K562 (cell line): ENCODE measurements around the gene ZMYND8. TPM values are rescaled to one million over a fixed set of nuclear protein-coding genes. Genes with fewer than 3 reads are reported as not detected.
A peak's percentile ranks its signal among the peaks of the same experiment; 100 is the strongest.

Source experiments
- ATAC-seq: fragments of 200-7000 bp; cut with Tn5 transposase; 3 replicates; pipeline ENCODE4 v1.9.1; 2020; ENCODE audit warnings: moderate library complexity
- BruUV-seq: library from RNA; stranded (reverse); fragments of 400-500 nt; replicated peaks from 2 replicates; lab custom pipeline; 2021; lab: Mats Ljungman, UMichigan
- CTCF ChIA-PET: fragments of 300-600 bp; formaldehyde crosslinking; extraction: SDS; loops from one replicate; lab custom pipeline; 2021; ENCODE audit warnings: low intra/inter-chr PET ratio; lab: Yijun Ruan, JAX
- POLR2A ChIA-PET: fragments of 300-600, 350-650 bp; sonication (Branson Sonifier 250); formaldehyde crosslinking; extraction: SDS; loops from one replicate; lab custom pipeline; 2021; ENCODE audit warnings: antibody characterized with exemption, inconsistent platforms; lab: Yijun Ruan, JAX
- DNase-seq, 4 experiments: peaks; one replicate each; pipeline versions ENCODE4 v3.0.0 to v3.0.0-alpha.2; 2011 to 2018; ENCODE audit warnings: low spot score in 3 of 4, mixed read lengths in 3 of 4; ENCODE audit errors: extremely low read depth in 1 of 4
- FAIRE-seq: peaks from 2 replicates; lab custom pipeline; 2011; peaks lifted over from hg19 to GRCh38; lab: Jason Lieb, UNC
- H2AFZ ChIP-seq: 2 replicates; pipeline ENCODE4 v1.6.0; 2011; ENCODE audit warnings: low read depth, low read length, control low read depth, inconsistent platforms
- H3K27ac ChIP-seq: fragments of 200-600 bp; 3 replicates; pipeline ENCODE4 v1.8.0; 2011; ENCODE audit warnings: low read depth, mild to moderate bottlenecking, control low read depth, inconsistent platforms, low read length, moderate library complexity, mixed read lengths; ENCODE audit errors: extremely low read depth
- H3K27me3 ChIP-seq, 2 experiments: fragments of 300-600 bp in 1 of 2; 2 replicates in 1 of 2; 3 replicates in 1 of 2; pipeline versions ENCODE4 v1.6.0 to v1.8.0; 2011; ENCODE audit warnings: inconsistent platforms in 2 of 2, low read length in 2 of 2, mild to moderate bottlenecking in 1 of 2, mixed read lengths in 1 of 2, moderate library complexity in 1 of 2; ENCODE audit not compliant: control insufficient read depth in 2 of 2, insufficient read depth in 2 of 2
- H3K36me3 ChIP-seq: fragments of 300-600 bp; 3 replicates; pipeline ENCODE4 v1.8.0; 2011; ENCODE audit warnings: mild to moderate bottlenecking, low read length, inconsistent platforms; ENCODE audit not compliant: control insufficient read depth, insufficient read depth
- H3K4me1 ChIP-seq, 2 experiments: fragments of 200-600 bp in 1 of 2; replicated peaks in 1 of 2; 2 replicates in 1 of 2; 3 replicates in 1 of 2; pipeline versions ENCODE4 v1.5.1 to v1.8.0; 2011; ENCODE audit warnings: inconsistent platforms in 2 of 2, low read length in 2 of 2, mild to moderate bottlenecking in 1 of 2, mixed read lengths in 1 of 2, moderate library complexity in 1 of 2; ENCODE audit not compliant: control insufficient read depth in 2 of 2, insufficient read depth in 2 of 2
- H3K4me2 ChIP-seq: 2 replicates; pipeline ENCODE4 v1.6.1; 2011; ENCODE audit warnings: low read length, control low read depth, inconsistent platforms, mixed read lengths; ENCODE audit not compliant: insufficient read depth
- H3K4me3 ChIP-seq: fragments of 200-600 bp; sonication (generic), shearing (Covaris generic); 2 replicates; pipeline ENCODE4 v1.5.1; 2016; ENCODE audit warnings: control low read depth, inconsistent platforms
- H3K79me2 ChIP-seq: fragments of 200-600 bp; 3 replicates; pipeline ENCODE4 v1.8.0; 2011; ENCODE audit warnings: low read length, inconsistent platforms; ENCODE audit not compliant: control insufficient read depth, insufficient read depth
- H3K9ac ChIP-seq, 2 experiments: 2 replicates each; pipeline versions ENCODE4 v1.6.0 to v1.6.1; 2011; ENCODE audit warnings: low read depth in 2 of 2, low read length in 2 of 2, control low read depth in 1 of 2, inconsistent platforms in 1 of 2, mild to moderate bottlenecking in 1 of 2, mixed read lengths in 1 of 2; ENCODE audit not compliant: insufficient read depth in 1 of 2
- H3K9me1 ChIP-seq: one replicate; pipeline ENCODE4 v1.6.0; 2011; ENCODE audit warnings: inconsistent platforms, mild to moderate bottlenecking, low read length, moderate library complexity; ENCODE audit not compliant: control insufficient read depth, insufficient read depth
- H3K9me3 ChIP-seq: replicated peaks from 2 replicates; pipeline ENCODE4 v1.5.1; 2011; ENCODE audit warnings: low read depth, low read length, inconsistent platforms; ENCODE audit not compliant: control insufficient read depth, insufficient read depth
- H4K20me1 ChIP-seq: replicated peaks from 2 replicates; pipeline ENCODE4 v1.6.1; 2011; ENCODE audit warnings: low read length, inconsistent platforms, mixed read lengths; ENCODE audit not compliant: control insufficient read depth, insufficient read depth
- BRF2 ChIP-seq: IDR thresholded peaks from 3 replicates; pipeline ENCODE4 v1.6.1; 2011; ENCODE audit warnings: borderline replicate concordance, mild to moderate bottlenecking; ENCODE audit not compliant: insufficient read length, insufficient read depth
- WGBS: fragments of 100-300 bp; shearing (Covaris generic); methylation state at CpG from one replicate; pipeline ENCODE4 v1.1.6; 2016; ENCODE audit warnings: low coverage, mixed read lengths; ENCODE audit not compliant: insufficient coverage; ENCODE audit errors: missing lambda C conversion rate; 5-methylcytosine and 5-hydroxymethylcytosine counted together
- in situ Hi-C: fragments of 300-500 bp; cut with MboI; formaldehyde crosslinking; loops from 4 replicates; pipeline ENCODE4 v1.15.0; 2018; ENCODE audit warnings: inconsistent platforms, mixed read lengths
- intact Hi-C: fragments of 100-400 bp; cut with micrococcal nuclease; formaldehyde crosslinking; loops from 2 replicates; pipeline ENCODE4 v1.14.2; 2022
- polyA plus RNA-seq, 8 experiments: library from polyadenylated mRNA; depleted of rRNA in 4 of 8; stranded (reverse) in 5 of 8; unstranded in 3 of 8; fragments of >200 nt; fragmentation: Nextera tagmentation in 2 of 8; fragmentation: Illumina TruSeq in 1 of 8; extraction: Ambion mirVana in 2 of 8; extraction: Trizol in 1 of 8; gene quantifications; 2 replicates each; pipeline versions ENCODE4 v1.2.1 to v1.2.3, GENCODE V29; 2011 to 2014; ENCODE audit warnings: inconsistent platforms in 1 of 8, missing spikeins in 1 of 8
- total RNA-seq, 7 experiments: library from RNA; depleted of rRNA in 6 of 7; stranded (reverse); fragments of >200 nt in 6 of 7; fragmentation: Illumina TruSeq in 2 of 7; extraction: Trizol in 2 of 7; gene quantifications; 2 replicates each; pipeline versions ENCODE4 v1.2.1 to v1.2.3, GENCODE V29; 2011 to 2021; ENCODE audit warnings: low replicate concordance in 1 of 7

The ZMYND8 gene
- total and polyA plus RNA-seq, 9 of the 15 experiments (the other 6 are each of a cell fraction or from before 2014, with no cell fraction given): 31.8 to 148 (median 71.9) TPM

GRCh38 chr20:47335251-47336128 lies 21.0 kb downstream of the ZMYND8 start:
- BruUV-seq: TSS peak; percentile 19
- CTCF ChIA-PET: no interaction called here
- H3K4me3 ChIP-seq: no peak overlapping the region
- WGBS: 65% methylated on average over 12 of the region's 12 CpGs
- H3K9me3 ChIP-seq: no peaks in the 10 kb centered on the region
- no peak for DNase-seq
- TF ChIP-seq BRF2: no peak
- H3K36me3 ChIP-seq: peaks cover 83% of the 10 kb centered on the region
- peaks cover 100% of the 10 kb centered on the region for H3K79me2 ChIP-seq
- intact Hi-C loops (no loop called here), in situ Hi-C loops (no loop called here)
- peaks cover 54% of the 10 kb centered on the region for H4K20me1 ChIP-seq
- no peak for ATAC-seq
- H3K27me3 ChIP-seq: no peaks in the 10 kb centered on the region
- peaks cover 55 to 68% of the 10 kb centered on the region in 2 experiments; a peak in 4 of 5 replicates for H3K4me1 ChIP-seq
- H3K4me2 ChIP-seq: 0 out of 2 replicates have a peak overlapping the region, but pooled peaks have one; percentile 16
- H3K9me1 ChIP-seq: peaks cover 4% of the 10 kb centered on the region
- no peak for FAIRE-seq
- H3K27ac ChIP-seq: peak overlapping the region; percentile 20; the same call in 1 of the 3 replicates
- no peak overlapping the region for H3K9ac ChIP-seq
- no peak overlapping the region for H2AFZ ChIP-seq
- POLR2A ChIA-PET: interaction anchor here (0.5 to 1.4 kb wide), 6 partner anchors 14 to 801 kb away, joined by 3 to 5 read pairs (median 3); partner anchors contain the start of gene ZMYND8
